Smooth muscle cell (in vitro differentiated cells): Measurements from ENCODE around the gene CASR. TPM values are rescaled to one million over a fixed set of nuclear protein-coding genes. Genes with fewer than 3 reads are reported as not detected.

Experiments used
- DNase-seq: peaks from one replicate; lab custom pipeline; 2025; ENCODE audit not compliant: unreplicated experiment; lab: John Stamatoyannopoulos, UW
- H2AFZ ChIP-seq: fragments of 200-600 bp; sonication (generic); 2 replicates; pipeline ENCODE4 v1.6.0; 2016; ENCODE audit warnings: antibody characterized with exemption, low read depth, mild to moderate bottlenecking
- H3F3A ChIP-seq: fragments of 200-600 bp; sonication (generic); 2 replicates; pipeline ENCODE4 v1.6.0; 2017; ENCODE audit warnings: antibody characterized with exemption, low read depth
- H3K27ac ChIP-seq: fragments of 200-600 bp; sonication (generic); 2 replicates; pipeline ENCODE4 v1.5.1; 2016; ENCODE audit warnings: low read depth, mild to moderate bottlenecking
- H3K27me3 ChIP-seq: fragments of 200-600 bp; sonication (generic); 2 replicates; pipeline ENCODE4 v1.6.1; 2016; ENCODE audit warnings: low read depth, mild to moderate bottlenecking
- H3K36me3 ChIP-seq: fragments of 200-600 bp; sonication (generic); 2 replicates; pipeline ENCODE4 v1.5.1; 2016; ENCODE audit warnings: low read depth
- H3K4me1 ChIP-seq: fragments of 200-600 bp; sonication (generic); 2 replicates; pipeline ENCODE4 v1.5.1; 2016; ENCODE audit warnings: low read depth
- H3K4me2 ChIP-seq: fragments of 200-600 bp; sonication (generic); 2 replicates; pipeline ENCODE4 v1.6.0; 2016; ENCODE audit warnings: mild to moderate bottlenecking
- H3K4me3 ChIP-seq: fragments of 200-600 bp; sonication (generic); 2 replicates; pipeline ENCODE4 v1.5.1; 2016; ENCODE audit warnings: mild to moderate bottlenecking
- H3K79me2 ChIP-seq: fragments of 200-600 bp; sonication (generic); 2 replicates; pipeline ENCODE4 v1.6.0; 2016; ENCODE audit warnings: low read depth, mild to moderate bottlenecking
- H3K9ac ChIP-seq: fragments of 200-600 bp; sonication (generic); 2 replicates; pipeline ENCODE4 v1.6.0; 2016; ENCODE audit warnings: low read depth
- H3K9me3 ChIP-seq: fragments of 200-600 bp; sonication (generic); replicated peaks from 2 replicates; pipeline ENCODE4 v1.5.1; 2016; ENCODE audit warnings: low read depth
- H4K20me1 ChIP-seq: fragments of 200-600 bp; sonication (generic); 2 replicates; pipeline ENCODE4 v1.6.0; 2016; ENCODE audit warnings: low read depth
- CTCF ChIP-seq: fragments of 200-600 bp; sonication (generic); IDR thresholded peaks from 2 replicates; pipeline ENCODE4 v1.5.1; 2017; ENCODE audit warnings: borderline replicate concordance, mild to moderate bottlenecking, antibody characterized with exemption; ENCODE audit not compliant: insufficient read depth, poor library complexity, severe bottlenecking
- WGBS: methylation state at CpG from one replicate; pipeline ENCODE4 v1.1.7; 2016; ENCODE audit warnings: low lambda C conversion rate; 5-methylcytosine and 5-hydroxymethylcytosine counted together
- polyA plus RNA-seq: library from polyadenylated mRNA; unstranded; fragments of >200 nt; fragmentation: Nextera tagmentation; extraction: Ambion mirVana; gene quantifications from 2 replicates; pipeline ENCODE4 v1.2.1, GENCODE V29; 2016
- total RNA-seq: library from RNA; depleted of rRNA; stranded (reverse); fragments of >200 nt; gene quantifications from 2 replicates; pipeline ENCODE4 v1.2.3, GENCODE V29; 2014

Gene CASR
- total and polyA plus RNA-seq, 2 experiments from 2014 or later: not detected

- no peaks in the 10 kb centered on the region for H3K4me1 ChIP-seq
- no peaks in the 10 kb centered on the region for H3K36me3 ChIP-seq
- no peaks in the 10 kb centered on the region for H4K20me1 ChIP-seq
- DNase-seq: no peak
- H3K9me3 ChIP-seq: no peaks in the 10 kb centered on the region
- H3K27ac ChIP-seq: no peak overlapping the region
- peaks cover 27% of the 10 kb centered on the region for H3K27me3 ChIP-seq
- no peak overlapping the region for H3K9ac ChIP-seq
- no peak overlapping the region for H2AFZ ChIP-seq
- H3K4me3 ChIP-seq: no peak overlapping the region
- peak overlapping the region; percentile 12 for H3K4me2 ChIP-seq
- peak; percentile 12 for TF ChIP-seq CTCF
- WGBS: 59% methylated on average over 7 of the region's 7 CpGs
- no peaks in the 10 kb centered on the region for H3K79me2 ChIP-seq
- no peaks in the 10 kb centered on the region for H3F3A ChIP-seq
Measured at GRCh38 chr3:122245513-122246174, 62.2 kb downstream of the CASR start.

GRCh38 chr3:122246199-122246598 is 62.7 kb downstream of the CASR start:
- DNase-seq: no peak
- Histone ChIP-seq H3K4me1 (no peaks in the 10 kb centered on the region), H3K36me3 (no peaks in the 10 kb centered on the region), H2AFZ (no peak overlapping the region), H3K4me3 (no peak overlapping the region), H3K9ac (no peak overlapping the region), H4K20me1 (no peaks in the 10 kb centered on the region), H3K27me3 (peaks cover 23% of the 10 kb centered on the region), H3F3A (no peaks in the 10 kb centered on the region), H3K4me2 (peak overlapping the region; percentile 12), H3K9me3 (no peaks in the 10 kb centered on the region), H3K79me2 (no peaks in the 10 kb centered on the region), H3K27ac (no peak overlapping the region)
- 59% methylated on average over 4 of the region's 4 CpGs for WGBS
- TF ChIP-seq CTCF: no peak

- Histone ChIP-seq H3K9me3 (no peaks in the 10 kb centered on the region), H3K9ac (no peak overlapping the region), H3K36me3 (no peaks in the 10 kb centered on the region), H3K79me2 (no peaks in the 10 kb centered on the region), H3F3A (no peaks in the 10 kb centered on the region), H3K4me2 (no peak overlapping the region), H3K27ac (no peak overlapping the region), H3K4me1 (no peaks in the 10 kb centered on the region), H2AFZ (no peak overlapping the region), H3K4me3 (no peak overlapping the region), H4K20me1 (no peaks in the 10 kb centered on the region), H3K27me3 (peaks cover 14% of the 10 kb centered on the region)
- WGBS: 76% methylated on average over 8 of the region's 8 CpGs
- no peak for TF ChIP-seq CTCF
- DNase-seq: no peak
Measured at GRCh38 chr3:122247087-122247824, 63.8 kb downstream of the CASR start.
